ENCODE measurements around the gene TAGAP.

GRCh38 chr6:159071843-159072769 is 27.3 kb upstream of the TAGAP start:
- TF ChIP-seq ZNF24 (IDR thresholded peaks at IDR 0.05), result no peak
- TF ChIP-seq ZBTB11 (CRISPR knock-in tag; IDR thresholded peaks at IDR 0.05), result no peak
- TF ChIP-seq CTCF (IDR thresholded peaks at IDR 0.05 in 2 of 3, conservative IDR thresholded peaks at IDR 0.05 in 1 of 3; ENCODE audit: control insufficient read depth in 2 of 3, extremely low read depth in 1 of 3, insufficient read depth in 1 of 3, low read depth in 3 of 3, low read length in 3 of 3), result no peak
- no peak for TF ChIP-seq EZH2 (IDR thresholded peaks at IDR 0.05; ENCODE audit: borderline replicate concordance, control insufficient read depth, low read depth, low read length)
